Keratinocyte (primary cell): Measurements from ENCODE around the gene FAM13B.

Experiments
- EZH2 ChIP-seq: IDR thresholded peaks from one replicate; pipeline ENCODE4 v1.6.1; 2012; ENCODE audit warnings: inconsistent platforms, mild to moderate bottlenecking, low read length, moderate library complexity
- TF ChIP-seq, protein P1 (sequence below), 3 experiments: IDR thresholded peaks in 1 of 3; conservative IDR thresholded peaks in 1 of 3; optimal IDR thresholded peaks in 1 of 3; 2 replicates in 2 of 3; 3 replicates in 1 of 3; pipeline versions ENCODE3 to v1.5.1; 2011; ENCODE audit warnings: low read length in 3 of 3, mild to moderate bottlenecking in 3 of 3, moderate library complexity in 2 of 3, control low read depth in 1 of 3, inconsistent platforms in 1 of 3; ENCODE audit not compliant: insufficient read depth in 2 of 3; ENCODE audit errors: extremely low read depth in 1 of 3

DNA sequence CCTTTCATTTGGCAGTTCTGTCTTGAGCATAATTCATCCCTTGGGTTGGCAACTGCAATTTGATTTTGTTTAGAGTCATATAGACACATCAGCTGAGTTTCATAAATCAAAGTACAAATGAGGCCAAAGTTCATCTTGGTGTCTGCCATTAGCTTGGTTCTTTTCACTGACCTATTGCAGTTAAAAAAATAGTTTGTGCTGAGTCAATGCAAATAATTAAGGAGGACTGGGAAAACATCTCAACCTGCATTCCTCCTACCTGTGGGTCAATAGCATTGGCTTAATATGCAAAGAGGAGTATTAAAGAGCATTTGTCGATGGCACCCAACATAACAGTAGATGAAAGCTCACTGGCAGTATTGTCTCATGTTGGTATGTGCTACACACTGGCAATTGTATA lies 142.0 kb downstream of the FAM13B start:
- TF ChIP-seq EZH2: no peak
- TF ChIP-seq, protein P1, sequence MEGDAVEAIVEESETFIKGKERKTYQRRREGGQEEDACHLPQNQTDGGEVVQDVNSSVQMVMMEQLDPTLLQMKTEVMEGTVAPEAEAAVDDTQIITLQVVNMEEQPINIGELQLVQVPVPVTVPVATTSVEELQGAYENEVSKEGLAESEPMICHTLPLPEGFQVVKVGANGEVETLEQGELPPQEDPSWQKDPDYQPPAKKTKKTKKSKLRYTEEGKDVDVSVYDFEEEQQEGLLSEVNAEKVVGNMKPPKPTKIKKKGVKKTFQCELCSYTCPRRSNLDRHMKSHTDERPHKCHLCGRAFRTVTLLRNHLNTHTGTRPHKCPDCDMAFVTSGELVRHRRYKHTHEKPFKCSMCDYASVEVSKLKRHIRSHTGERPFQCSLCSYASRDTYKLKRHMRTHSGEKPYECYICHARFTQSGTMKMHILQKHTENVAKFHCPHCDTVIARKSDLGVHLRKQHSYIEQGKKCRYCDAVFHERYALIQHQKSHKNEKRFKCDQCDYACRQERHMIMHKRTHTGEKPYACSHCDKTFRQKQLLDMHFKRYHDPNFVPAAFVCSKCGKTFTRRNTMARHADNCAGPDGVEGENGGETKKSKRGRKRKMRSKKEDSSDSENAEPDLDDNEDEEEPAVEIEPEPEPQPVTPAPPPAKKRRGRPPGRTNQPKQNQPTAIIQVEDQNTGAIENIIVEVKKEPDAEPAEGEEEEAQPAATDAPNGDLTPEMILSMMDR (optimal IDR thresholded peaks at IDR 0.05 in 1 of 3, IDR thresholded peaks at IDR 0.05 in 1 of 3, conservative IDR thresholded peaks at IDR 0.05 in 1 of 3; ENCODE audit: extremely low read depth in 1 of 3, insufficient read depth in 2 of 3, low read length in 3 of 3): no peak
